ENCODE measurements around the gene TYW5. TPM values are rescaled to one million over a fixed set of nuclear protein-coding genes. Genes with fewer than 3 reads are reported as not detected.

Gene TYW5
- total RNA-seq, 2 donors from 2014 or later, result 7.6 to 8.1 TPM

GRCh38 chr2:199950396-199950795 is 4.9 kb downstream of the TYW5 start:
- H3K9ac ChIP-seq (ENCODE audit: low read depth in 2 of 2, low read length in 2 of 2), result no peak overlapping the region
- TF ChIP-seq CTCF (IDR thresholded peaks at IDR 0.05), result no peak
- no peak overlapping the region for H3K27ac ChIP-seq
- H3K27me3 ChIP-seq, result no peaks in the 10 kb centered on the region
- no peak overlapping the region for H3K4me3 ChIP-seq
- H3K4me1 ChIP-seq, result no peaks in the 10 kb centered on the region
- no peaks in the 10 kb centered on the region for H3K9me3 ChIP-seq
- intact Hi-C loops (cut with DNase I), result no loop called here
- H3K36me3 ChIP-seq, result no peaks in the 10 kb centered on the region
- no peak for DNase-seq

GRCh38 chr2:199946836-199947235 is 8.5 kb downstream of the TYW5 start:
- DNase-seq, result no peak
- no peaks in the 10 kb centered on the region for H3K4me1 ChIP-seq
- no peak overlapping the region for H3K27ac ChIP-seq
- no peak overlapping the region for H3K9ac ChIP-seq (ENCODE audit: low read depth in 2 of 2, low read length in 2 of 2)
- no peak overlapping the region for H3K4me3 ChIP-seq
- no peaks in the 10 kb centered on the region for H3K27me3 ChIP-seq
- no peak for TF ChIP-seq CTCF (IDR thresholded peaks at IDR 0.05)
- no peaks in the 10 kb centered on the region for H3K9me3 ChIP-seq
- H3K36me3 ChIP-seq, result no peaks in the 10 kb centered on the region
- intact Hi-C loops (cut with DNase I), result no loop called here

- Histone ChIP-seq H3K4me3 (no peak overlapping the region), H3K27me3 (no peaks in the 10 kb centered on the region), H3K4me1 (no peaks in the 10 kb centered on the region), H3K27ac (no peak overlapping the region), H3K36me3 (no peaks in the 10 kb centered on the region), H3K9ac (ENCODE audit: low read depth in 2 of 2, low read length in 2 of 2) (no peak overlapping the region), H3K9me3 (no peaks in the 10 kb centered on the region)
- DNase-seq, result no peak
- no peak for TF ChIP-seq CTCF (IDR thresholded peaks at IDR 0.05)
- intact Hi-C loops (cut with DNase I), result no loop called here
Measured at GRCh38 chr2:199946196-199946595, 9.1 kb downstream of the TYW5 start.

GRCh38 chr2:199943373-199943772 is 11.9 kb downstream of the TYW5 start:
- Histone ChIP-seq H3K27me3 (no peaks in the 10 kb centered on the region), H3K4me1 (no peaks in the 10 kb centered on the region), H3K36me3 (no peaks in the 10 kb centered on the region), H3K27ac (no peak overlapping the region), H3K9me3 (no peaks in the 10 kb centered on the region), H3K9ac (ENCODE audit: low read depth in 2 of 2, low read length in 2 of 2) (no peak overlapping the region), H3K4me3 (no peak overlapping the region)
- DNase-seq, result no peak
- intact Hi-C loops (cut with DNase I), result no loop called here
- TF ChIP-seq CTCF (IDR thresholded peaks at IDR 0.05), result no peak

GRCh38 chr2:199940373-199940772 is 14.9 kb downstream of the TYW5 start:
- H3K9me3 ChIP-seq, result no peaks in the 10 kb centered on the region
- H3K27ac ChIP-seq, result no peak overlapping the region
- no peak for TF ChIP-seq CTCF (IDR thresholded peaks at IDR 0.05)
- H3K9ac ChIP-seq (ENCODE audit: low read depth in 2 of 2, low read length in 2 of 2), result no peak overlapping the region
- no peaks in the 10 kb centered on the region for H3K36me3 ChIP-seq
- H3K27me3 ChIP-seq, result no peaks in the 10 kb centered on the region
- no peak overlapping the region for H3K4me3 ChIP-seq
- intact Hi-C loops (cut with DNase I), result no loop called here
- DNase-seq, result no peak
- H3K4me1 ChIP-seq, result no peaks in the 10 kb centered on the region

GRCh38 chr2:199936554-199936953 is 18.7 kb downstream of the TYW5 start:
- no peaks in the 10 kb centered on the region for H3K9me3 ChIP-seq
- H3K4me3 ChIP-seq, result no peak overlapping the region
- no peak for DNase-seq
- peaks cover 5% of the 10 kb centered on the region for H3K4me1 ChIP-seq
- no peak for TF ChIP-seq CTCF (IDR thresholded peaks at IDR 0.05)
- no peaks in the 10 kb centered on the region for H3K27me3 ChIP-seq
- no peaks in the 10 kb centered on the region for H3K36me3 ChIP-seq
- no peak overlapping the region for H3K9ac ChIP-seq (ENCODE audit: low read depth in 2 of 2, low read length in 2 of 2)
- intact Hi-C loops (cut with DNase I), result no loop called here
- no peak overlapping the region for H3K27ac ChIP-seq
